MM.1S (cell line): ENCODE measurements around the gene ARHGEF11.

Source experiments
- DNase-seq: peaks from one replicate; pipeline ENCODE4 v3.0.0-alpha.2; 2015
- H2AFZ ChIP-seq: fragments of 300-600 bp; sonication (generic); 2 replicates; pipeline ENCODE4 v1.6.0; 2016; ENCODE audit warnings: antibody characterized with exemption, low read length
- H3F3A ChIP-seq: fragments of 300-600 bp; sonication (generic); 2 replicates; pipeline ENCODE4 v1.6.1; 2016; ENCODE audit warnings: mild to moderate bottlenecking, antibody characterized with exemption, low read length, moderate library complexity, mixed read lengths; ENCODE audit not compliant: insufficient read depth
- H3K27ac ChIP-seq: fragments of 300-600 bp; sonication (generic); 2 replicates; pipeline ENCODE4 v1.5.1; 2016; ENCODE audit warnings: mild to moderate bottlenecking, low read length
- H3K27me3 ChIP-seq: fragments of 300-600 bp; sonication (generic); replicated peaks from 2 replicates; pipeline ENCODE4 v1.6.0; 2016; ENCODE audit warnings: low read length; ENCODE audit not compliant: insufficient read depth
- H3K36me3 ChIP-seq: fragments of 300-600 bp; sonication (generic); replicated peaks from 2 replicates; pipeline ENCODE4 v1.6.1; 2016; ENCODE audit warnings: mild to moderate bottlenecking, low read length, mixed read lengths; ENCODE audit not compliant: insufficient read depth
- H3K4me1 ChIP-seq: fragments of 300-600 bp; sonication (generic); 2 replicates; pipeline ENCODE4 v1.6.1; 2016; ENCODE audit warnings: low read length, mixed read lengths
- H3K4me2 ChIP-seq: fragments of 300-600 bp; sonication (generic); 2 replicates; pipeline ENCODE4 v1.6.0; 2016; ENCODE audit warnings: low read depth, low read length
- H3K4me3 ChIP-seq: fragments of 300-600 bp; sonication (generic); 2 replicates; pipeline ENCODE4 v1.5.1; 2016; ENCODE audit warnings: low read length, mixed read lengths
- H3K79me2 ChIP-seq: fragments of 300-600 bp; sonication (generic); 2 replicates; pipeline ENCODE4 v1.6.1; 2016; ENCODE audit warnings: mixed run types, low read length, mixed read lengths
- H3K9ac ChIP-seq: fragments of 300-600 bp; sonication (generic); 2 replicates; pipeline ENCODE4 v1.6.1; 2016; ENCODE audit warnings: low read length, mixed read lengths
- H3K9me2 ChIP-seq: fragments of 300-600 bp; sonication (generic); replicated peaks from 2 replicates; pipeline ENCODE4 v1.6.1; 2016; ENCODE audit warnings: mild to moderate bottlenecking, low read length, mixed read lengths; ENCODE audit not compliant: insufficient read depth
- H3K9me3 ChIP-seq: fragments of 300-600 bp; sonication (generic); replicated peaks from 2 replicates; pipeline ENCODE4 v1.6.1; 2016; ENCODE audit warnings: mild to moderate bottlenecking, low read length, mixed read lengths; ENCODE audit not compliant: insufficient read depth
- H4K20me1 ChIP-seq: fragments of 300-600 bp; sonication (generic); 2 replicates; pipeline ENCODE4 v1.6.1; 2016; ENCODE audit warnings: mild to moderate bottlenecking, low read length, moderate library complexity, mixed read lengths; ENCODE audit not compliant: insufficient read depth
- EZH2 ChIP-seq: fragments of 300-600 bp; sonication (generic); optimal IDR thresholded peaks from 2 replicates; pipeline ENCODE3; 2017; ENCODE audit warnings: low read depth, mild to moderate bottlenecking, antibody characterized with exemption, low read length, mixed read lengths
- EZH2phosphoT487 ChIP-seq: fragments of 300-600 bp; sonication (generic); IDR thresholded peaks from 2 replicates; pipeline ENCODE4 v1.6.1; 2018; ENCODE audit warnings: antibody characterized with exemption, low read length
- TF ChIP-seq, protein P1 (sequence below): fragments of 300-600 bp; sonication (generic); IDR thresholded peaks from 2 replicates; pipeline ENCODE4 v1.5.1; 2016; ENCODE audit warnings: antibody characterized with exemption, low read length, mixed read lengths

The ARHGEF11 gene

DNA sequence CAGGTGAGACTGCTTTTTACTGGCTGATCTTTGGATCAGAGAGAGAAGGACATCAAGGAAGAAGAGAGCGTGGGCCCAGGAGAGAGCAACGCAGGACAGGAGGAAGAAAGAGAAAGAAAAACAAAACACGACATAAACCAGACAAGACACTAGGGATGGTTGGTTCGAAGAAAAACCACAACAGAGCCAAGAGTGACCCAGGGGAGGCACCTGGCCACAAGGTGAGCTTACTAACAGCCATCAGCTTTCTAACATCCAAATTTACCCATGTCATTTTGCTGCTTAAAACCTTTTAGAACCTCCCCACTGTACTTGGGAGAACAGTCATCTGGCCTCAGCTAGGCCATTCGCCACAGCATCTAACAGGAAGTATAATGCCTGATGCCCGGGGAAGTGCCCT is 57.8 kb downstream of the ARHGEF11 start:
- Histone ChIP-seq H3K9me3 (no peaks in the 10 kb centered on the region), H4K20me1 (no peaks in the 10 kb centered on the region), H3K4me1 (no peaks in the 10 kb centered on the region), H3K36me3 (no peaks in the 10 kb centered on the region), H3K79me2 (no peaks in the 10 kb centered on the region), H3K9ac (no peak overlapping the region), H2AFZ (no peak overlapping the region), H3K4me3 (no peak overlapping the region), H3K27ac (no peak overlapping the region), H3K27me3 (no peaks in the 10 kb centered on the region), H3F3A (no peaks in the 10 kb centered on the region), H3K4me2 (no peak overlapping the region), H3K9me2 (no peaks in the 10 kb centered on the region)
- DNase-seq: no peak
- TF ChIP-seq EZH2: no peak
- TF ChIP-seq, protein P1, sequence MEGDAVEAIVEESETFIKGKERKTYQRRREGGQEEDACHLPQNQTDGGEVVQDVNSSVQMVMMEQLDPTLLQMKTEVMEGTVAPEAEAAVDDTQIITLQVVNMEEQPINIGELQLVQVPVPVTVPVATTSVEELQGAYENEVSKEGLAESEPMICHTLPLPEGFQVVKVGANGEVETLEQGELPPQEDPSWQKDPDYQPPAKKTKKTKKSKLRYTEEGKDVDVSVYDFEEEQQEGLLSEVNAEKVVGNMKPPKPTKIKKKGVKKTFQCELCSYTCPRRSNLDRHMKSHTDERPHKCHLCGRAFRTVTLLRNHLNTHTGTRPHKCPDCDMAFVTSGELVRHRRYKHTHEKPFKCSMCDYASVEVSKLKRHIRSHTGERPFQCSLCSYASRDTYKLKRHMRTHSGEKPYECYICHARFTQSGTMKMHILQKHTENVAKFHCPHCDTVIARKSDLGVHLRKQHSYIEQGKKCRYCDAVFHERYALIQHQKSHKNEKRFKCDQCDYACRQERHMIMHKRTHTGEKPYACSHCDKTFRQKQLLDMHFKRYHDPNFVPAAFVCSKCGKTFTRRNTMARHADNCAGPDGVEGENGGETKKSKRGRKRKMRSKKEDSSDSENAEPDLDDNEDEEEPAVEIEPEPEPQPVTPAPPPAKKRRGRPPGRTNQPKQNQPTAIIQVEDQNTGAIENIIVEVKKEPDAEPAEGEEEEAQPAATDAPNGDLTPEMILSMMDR: no peak
- no peak for TF ChIP-seq EZH2phosphoT487

DNA sequence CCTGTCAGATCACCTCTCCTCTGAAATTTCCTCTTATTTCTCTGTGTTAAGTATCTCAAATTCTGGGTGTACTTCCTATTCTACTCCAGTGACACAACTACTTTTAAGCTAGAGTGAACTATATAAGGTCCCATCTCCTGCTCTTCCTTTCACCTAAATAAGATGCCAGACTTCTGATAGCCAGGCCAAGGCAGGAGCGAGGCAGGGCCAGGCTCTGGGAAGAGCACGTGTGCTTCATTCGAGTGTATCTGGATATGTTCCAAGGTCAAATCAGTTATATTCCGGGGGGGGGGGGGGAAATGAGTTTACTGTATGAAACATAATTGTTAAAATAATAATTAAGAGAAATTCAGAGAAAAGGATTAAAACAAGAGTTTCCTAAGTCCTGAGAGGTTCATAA is 65.0 kb downstream of the ARHGEF11 start:
- Histone ChIP-seq H3K9me2 (no peaks in the 10 kb centered on the region), H3K36me3 (no peaks in the 10 kb centered on the region), H3K9me3 (no peaks in the 10 kb centered on the region), H3K27me3 (no peaks in the 10 kb centered on the region), H3K4me2 (no peak overlapping the region), H3K79me2 (no peaks in the 10 kb centered on the region), H3K4me3 (no peak overlapping the region), H2AFZ (no peak overlapping the region), H3K9ac (no peak overlapping the region), H4K20me1 (no peaks in the 10 kb centered on the region), H3K4me1 (no peaks in the 10 kb centered on the region), H3F3A (no peaks in the 10 kb centered on the region), H3K27ac (no peak overlapping the region)
- no peak for DNase-seq
- TF ChIP-seq EZH2phosphoT487 (no peak), EZH2 (no peak)
- TF ChIP-seq, protein P1: no peak

DNA sequence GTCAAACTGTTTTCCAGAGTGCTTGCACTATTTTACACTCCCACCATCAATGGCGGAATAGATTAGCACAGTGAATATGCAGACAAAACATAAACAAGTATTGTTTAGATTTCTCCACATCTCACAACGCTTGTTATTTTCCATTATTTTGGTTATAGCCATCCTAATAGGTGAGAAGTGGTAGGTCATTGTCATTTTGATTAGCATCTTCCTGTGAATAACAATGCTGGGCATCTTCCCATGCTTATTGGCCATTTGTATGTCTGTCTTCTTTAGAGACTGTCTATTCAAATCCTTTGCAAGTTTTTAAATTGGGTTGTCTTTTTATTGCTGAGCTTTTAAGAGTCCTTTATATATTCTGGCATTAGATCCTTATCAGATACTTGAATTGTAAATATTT is 70.5 kb downstream of the ARHGEF11 start:
- H3K27me3 ChIP-seq: no peaks in the 10 kb centered on the region

More for the DNA sequence above, 70.5 kb downstream of the ARHGEF11 start:
- no peak overlapping the region for H3K4me3 ChIP-seq
- no peaks in the 10 kb centered on the region for H4K20me1 ChIP-seq
- H3K79me2 ChIP-seq: no peaks in the 10 kb centered on the region
- H3K9ac ChIP-seq: no peak overlapping the region
- H3K4me1 ChIP-seq: no peaks in the 10 kb centered on the region
- TF ChIP-seq, protein P1: no peak
- TF ChIP-seq EZH2: no peak
- no peak for TF ChIP-seq EZH2phosphoT487
- no peak for DNase-seq
- H3F3A ChIP-seq: no peaks in the 10 kb centered on the region
- no peak overlapping the region for H3K4me2 ChIP-seq
- no peaks in the 10 kb centered on the region for H3K9me3 ChIP-seq
- H2AFZ ChIP-seq: no peak overlapping the region
- H3K36me3 ChIP-seq: no peaks in the 10 kb centered on the region
- H3K27ac ChIP-seq: no peak overlapping the region
- no peaks in the 10 kb centered on the region for H3K9me2 ChIP-seq
